BE2C (cell line): ENCODE data around the gene TRIO.

Source experiments
- DNase-seq: peaks from one replicate; pipeline ENCODE4 v3.0.0-alpha.2; 2020
- H3K27me3 ChIP-seq: fragments of 250-450 bp; sonication (Bioruptor Pico); 2 replicates; pipeline ENCODE4 v1.5.1; 2020; ENCODE audit warnings: mild to moderate bottlenecking
- H3K36me3 ChIP-seq: fragments of 250-450 bp; sonication (Bioruptor Pico); 2 replicates; pipeline ENCODE4 v1.5.1; 2020; ENCODE audit warnings: mild to moderate bottlenecking
- H3K4me1 ChIP-seq: fragments of 250-450 bp; sonication (Bioruptor Pico); 2 replicates; pipeline ENCODE4 v1.5.1; 2020
- H3K4me3 ChIP-seq: 2 replicates; pipeline ENCODE4 v1.5.1; 2011; ENCODE audit warnings: low read depth, low read length
- H3K9me3 ChIP-seq: fragments of 250-450 bp; sonication (Bioruptor Pico); 2 replicates; pipeline ENCODE4 v1.5.1; 2020
- TF ChIP-seq, protein P1 (sequence below): IDR thresholded peaks from 2 replicates; pipeline ENCODE4 v1.5.1; 2012; ENCODE audit warnings: mild to moderate bottlenecking, low read depth, low read length

TRIO gene

GRCh38 chr5:14486996-14487896, 344.1 kb downstream of the TRIO start:
- no peaks in the 10 kb centered on the region for H3K4me1 ChIP-seq
- H3K9me3 ChIP-seq: no peaks in the 10 kb centered on the region
- no peak overlapping the region for H3K4me3 ChIP-seq
- H3K27me3 ChIP-seq: no peaks in the 10 kb centered on the region
- DNase-seq: no peak
- H3K36me3 ChIP-seq: peaks cover 88% of the 10 kb centered on the region
- TF ChIP-seq, protein P1, sequence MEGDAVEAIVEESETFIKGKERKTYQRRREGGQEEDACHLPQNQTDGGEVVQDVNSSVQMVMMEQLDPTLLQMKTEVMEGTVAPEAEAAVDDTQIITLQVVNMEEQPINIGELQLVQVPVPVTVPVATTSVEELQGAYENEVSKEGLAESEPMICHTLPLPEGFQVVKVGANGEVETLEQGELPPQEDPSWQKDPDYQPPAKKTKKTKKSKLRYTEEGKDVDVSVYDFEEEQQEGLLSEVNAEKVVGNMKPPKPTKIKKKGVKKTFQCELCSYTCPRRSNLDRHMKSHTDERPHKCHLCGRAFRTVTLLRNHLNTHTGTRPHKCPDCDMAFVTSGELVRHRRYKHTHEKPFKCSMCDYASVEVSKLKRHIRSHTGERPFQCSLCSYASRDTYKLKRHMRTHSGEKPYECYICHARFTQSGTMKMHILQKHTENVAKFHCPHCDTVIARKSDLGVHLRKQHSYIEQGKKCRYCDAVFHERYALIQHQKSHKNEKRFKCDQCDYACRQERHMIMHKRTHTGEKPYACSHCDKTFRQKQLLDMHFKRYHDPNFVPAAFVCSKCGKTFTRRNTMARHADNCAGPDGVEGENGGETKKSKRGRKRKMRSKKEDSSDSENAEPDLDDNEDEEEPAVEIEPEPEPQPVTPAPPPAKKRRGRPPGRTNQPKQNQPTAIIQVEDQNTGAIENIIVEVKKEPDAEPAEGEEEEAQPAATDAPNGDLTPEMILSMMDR: no peak

- TF ChIP-seq, protein P1: no peak
- no peaks in the 10 kb centered on the region for H3K27me3 ChIP-seq
- DNase-seq: no peak
- H3K4me3 ChIP-seq: no peak overlapping the region
- H3K9me3 ChIP-seq: no peaks in the 10 kb centered on the region
- no peaks in the 10 kb centered on the region for H3K4me1 ChIP-seq
- peaks cover 88% of the 10 kb centered on the region for H3K36me3 ChIP-seq
These were observed 344.9 kb downstream of the TRIO start for GRCh38 chr5:14487897-14488570.

- H3K4me3 ChIP-seq: no peak overlapping the region
- H3K27me3 ChIP-seq: no peaks in the 10 kb centered on the region
- no peaks in the 10 kb centered on the region for H3K9me3 ChIP-seq
- no peaks in the 10 kb centered on the region for H3K4me1 ChIP-seq
- TF ChIP-seq, protein P1: no peak
- DNase-seq: no peak
- H3K36me3 ChIP-seq: peaks cover 87% of the 10 kb centered on the region
These were observed 345.6 kb downstream of the TRIO start for GRCh38 chr5:14488709-14489108.

DNA sequence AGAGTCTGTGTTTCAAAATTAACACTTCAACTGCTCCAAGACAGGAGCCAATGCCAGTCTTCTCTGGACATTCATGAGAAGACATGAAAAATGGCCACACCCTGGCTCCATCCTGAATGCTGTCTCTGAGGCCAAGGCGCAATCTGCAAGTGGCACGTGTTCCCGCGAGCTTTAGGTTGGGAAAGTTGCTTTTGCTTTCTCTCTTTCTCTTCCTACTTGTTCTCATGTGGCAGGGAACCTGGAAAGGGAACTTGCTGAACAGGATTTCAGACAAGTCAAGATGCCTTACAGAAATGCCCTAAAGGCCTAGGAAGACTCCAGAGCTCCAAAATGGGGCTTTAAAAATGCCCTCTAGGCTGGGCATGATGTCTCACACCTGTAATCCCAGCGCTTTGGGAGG, 346.5 kb downstream of the TRIO start:
- Histone ChIP-seq H3K4me3 (no peak overlapping the region), H3K36me3 (peaks cover 89% of the 10 kb centered on the region), H3K27me3 (no peaks in the 10 kb centered on the region), H3K4me1 (no peaks in the 10 kb centered on the region), H3K9me3 (no peaks in the 10 kb centered on the region)
- TF ChIP-seq, protein P1: no peak
- DNase-seq: no peak

GRCh38 chr5:14490309-14490711, 347.2 kb downstream of the TRIO start:
- Histone ChIP-seq H3K4me1 (no peaks in the 10 kb centered on the region), H3K36me3 (peaks cover 89% of the 10 kb centered on the region), H3K27me3 (no peaks in the 10 kb centered on the region), H3K4me3 (no peak overlapping the region), H3K9me3 (no peaks in the 10 kb centered on the region)
- DNase-seq: no peak
- TF ChIP-seq, protein P1: no peak
